Measurements from ENCODE around the gene SLC19A1.

The SLC19A1 gene

GRCh38 chr21:45543710-45544448 lies 1.6 kb upstream of the SLC19A1 start:
- H3K27ac ChIP-seq: no peak overlapping the region
- no peaks in the 10 kb centered on the region for H3K79me2 ChIP-seq
- no peaks in the 10 kb centered on the region for H3K4me1 ChIP-seq
- no peaks in the 10 kb centered on the region for H3K27me3 ChIP-seq (ENCODE audit: control insufficient read depth, insufficient read depth, low read length)
- H3K4me2 ChIP-seq (ENCODE audit: low read length): no peak overlapping the region
- no peak overlapping the region for H2AFZ ChIP-seq
- no peak overlapping the region for H3K9ac ChIP-seq
- H3K9me3 ChIP-seq (ENCODE audit: control insufficient read depth, low read length): no peaks in the 10 kb centered on the region
- H3K36me3 ChIP-seq (ENCODE audit: control insufficient read depth, insufficient read depth, low read length): no peaks in the 10 kb centered on the region
- TF ChIP-seq CTCF (IDR thresholded peaks at IDR 0.05): no peak
- no peak overlapping the region for H3K4me3 ChIP-seq (ENCODE audit: low read depth, low read length)

- H3K4me3 ChIP-seq (ENCODE audit: low read depth, low read length): no peak overlapping the region
- H3K4me2 ChIP-seq (ENCODE audit: low read length): no peak overlapping the region
- no peak overlapping the region for H3K9ac ChIP-seq
- H2AFZ ChIP-seq: no peak overlapping the region
- H3K9me3 ChIP-seq (ENCODE audit: control insufficient read depth, low read length): no peaks in the 10 kb centered on the region
- H3K79me2 ChIP-seq: no peaks in the 10 kb centered on the region
- H3K36me3 ChIP-seq (ENCODE audit: control insufficient read depth, insufficient read depth, low read length): no peaks in the 10 kb centered on the region
- H3K27ac ChIP-seq: no peak overlapping the region
- TF ChIP-seq CTCF (IDR thresholded peaks at IDR 0.05): no peak
- no peaks in the 10 kb centered on the region for H3K27me3 ChIP-seq (ENCODE audit: control insufficient read depth, insufficient read depth, low read length)
- H3K4me1 ChIP-seq: no peaks in the 10 kb centered on the region
Observed at GRCh38 chr21:45543371-45543709, 1.1 kb upstream of the SLC19A1 start.

- Histone ChIP-seq H3K4me3 (ENCODE audit: low read depth, low read length) (peak overlapping the region; percentile 42), H3K4me1 (no peaks in the 10 kb centered on the region), H3K27ac (no peak overlapping the region), H3K9ac (no peak overlapping the region), H3K4me2 (ENCODE audit: low read length) (peak overlapping the region; percentile 74), H3K79me2 (no peaks in the 10 kb centered on the region), H3K36me3 (ENCODE audit: control insufficient read depth, insufficient read depth, low read length) (no peaks in the 10 kb centered on the region), H2AFZ (peak overlapping the region; percentile 60), H3K9me3 (ENCODE audit: control insufficient read depth, low read length) (no peaks in the 10 kb centered on the region), H3K27me3 (ENCODE audit: control insufficient read depth, insufficient read depth, low read length) (no peaks in the 10 kb centered on the region)
- TF ChIP-seq CTCF (IDR thresholded peaks at IDR 0.05): no peak
Observed at GRCh38 chr21:45542667-45543370, 579 bp upstream of the SLC19A1 start.

GRCh38 chr21:45541221-45542039 lies 810 bp downstream of the SLC19A1 start:
- Histone ChIP-seq H3K79me2 (no peaks in the 10 kb centered on the region), H3K36me3 (ENCODE audit: control insufficient read depth, insufficient read depth, low read length) (no peaks in the 10 kb centered on the region), H3K27me3 (ENCODE audit: control insufficient read depth, insufficient read depth, low read length) (no peaks in the 10 kb centered on the region), H3K4me1 (no peaks in the 10 kb centered on the region), H3K9me3 (ENCODE audit: control insufficient read depth, low read length) (no peaks in the 10 kb centered on the region), H3K4me2 (ENCODE audit: low read length) (peak overlapping the region; percentile 74), H3K27ac (no peak overlapping the region), H2AFZ (peak overlapping the region; percentile 56), H3K4me3 (ENCODE audit: low read depth, low read length) (peak overlapping the region; percentile 42), H3K9ac (no peak overlapping the region)
- no peak for TF ChIP-seq CTCF (IDR thresholded peaks at IDR 0.05)
